Ovary (tissue), 9 donors: ENCODE results near the gene KIF9. TPM values are rescaled to one million over a fixed set of nuclear protein-coding genes. Genes with fewer than 3 reads are reported as not detected.

Experiments
- DNase-seq, 5 donors: peaks; one replicate each; pipeline ENCODE4 v3.0.0-alpha.2; 2019 to 2020
- H3K27ac ChIP-seq, 2 donors: fragments of 200-600 bp; one replicate each; pipeline versions ENCODE4 v1.5.1 to v1.8.0; 2019 to 2022
- H3K27me3 ChIP-seq: fragments of 200-600 bp; one replicate; pipeline ENCODE4 v1.8.0; 2022
- H3K36me3 ChIP-seq: fragments of 200-600 bp; sonication (generic); one replicate; pipeline ENCODE4 v1.5.1; 2019
- H3K4me1 ChIP-seq: one replicate; pipeline ENCODE4 v1.8.1; 2013; ENCODE audit warnings: mild to moderate bottlenecking, moderate library complexity; ENCODE audit not compliant: insufficient read depth
- H3K4me3 ChIP-seq: fragments of 200-600 bp; sonication (generic); one replicate; pipeline ENCODE4 v1.5.1; 2017
- H3K9me3 ChIP-seq, 2 donors: fragments of 200-600 bp in 1 of 2; sonication (generic) in 1 of 2; one replicate each; pipeline versions ENCODE4 v1.5.1 to v1.8.1; 2013 to 2019; ENCODE audit warnings: mild to moderate bottlenecking in 1 of 2, moderate library complexity in 1 of 2
- CTCF ChIP-seq, 3 donors: fragments of 450-650 bp in 2 of 3; fragments of 200-600 bp in 1 of 3; IDR thresholded peaks; one replicate each; pipeline versions ENCODE4 v1.5.1 to v1.8.0; 2016 to 2022; ENCODE audit warnings: antibody characterized with exemption in 3 of 3, mild to moderate bottlenecking in 1 of 3
- EP300 ChIP-seq: sonication (generic); formaldehyde crosslinking; IDR thresholded peaks from one replicate; pipeline ENCODE4 v1.6.1; 2017; ENCODE audit warnings: antibody characterized with exemption
- POLR2A ChIP-seq: fragments of 450-650 bp; IDR thresholded peaks from one replicate; pipeline ENCODE4 v1.6.1; 2017; ENCODE audit warnings: antibody characterized with exemption, mild to moderate bottlenecking, moderate library complexity
- WGBS, 3 donors: extraction: QIAGEN DNeasy Blood & Tissue Kit in 1 of 3; methylation state at CpG; one replicate each; pipeline versions ENCODE4 v1.1.5 to v1.1.7; 2013 to 2017; 5-methylcytosine and 5-hydroxymethylcytosine counted together
- intact Hi-C, 4 donors: fragments of 100-400 bp; cut with DNase I; formaldehyde crosslinking; loops; one replicate each; pipeline versions ENCODE4 v1.11.0 to v1.15.1; 2022 to 2023
- polyA plus RNA-seq, 2 donors: library from polyadenylated mRNA; stranded (reverse); fragments of 200-250 nt in 1 of 2; fragments of 350-450 nt in 1 of 2; fragmentation: Illumina TruSeq in 1 of 2; extraction: RNeasy Lipid Tissue Mini Kit (QIAGEN cat#74804) in 1 of 2; gene quantifications; one replicate each; pipeline ENCODE4 v1.2.3, GENCODE V29; 2013 to 2014
- total RNA-seq, 7 donors: library from RNA; depleted of rRNA in 2 of 7; stranded (reverse); fragments of >200 nt in 2 of 7; fragmentation: NEBNext Ultra II Directional in 3 of 7; extraction: Animal tissue kit (Norgen Biotek cat#: 25700) in 3 of 7; gene quantifications; one replicate each; pipeline versions ENCODE4 v1.1.0 to v1.2.4, GENCODE V29; 2016 to 2023
- donor health status: DM: no; HTN: no; CAD: no; lungs with moderate emphysema.
- donor health status: DM: no; HTN: no; CAD: no.
- donor health status: Bipolar disorder and iron deficiency.
- donor health status: DM: yes; HTN: yes; CAD: no.
- donor health status: DM: no; HTN: no; CAD: no.
- donor health status: DM: yes; HTN: yes; CAD: no.

KIF9 gene
- total and polyA plus RNA-seq, 9 donors = 2.5 to 29.4 (median 4.8) TPM

- Histone ChIP-seq H3K4me1 (no peaks in the 10 kb centered on the region), H3K27ac (no peak overlapping the region), H3K4me3 (no peak overlapping the region), H3K36me3 (no peaks in the 10 kb centered on the region), H3K27me3 (no peaks in the 10 kb centered on the region), H3K9me3 (no peaks in the 10 kb centered on the region)
- intact Hi-C loops = no loop called here
- WGBS, 3 donors = 46 to 54% (median 53%) methylated on average over 1 of the region's 1 CpG
- no peak for DNase-seq
- TF ChIP-seq EP300 (no peak), POLR2A (no peak), CTCF (IDR thresholded peaks at IDR 0.05) (no peak)
Observed at GRCh38 chr3:47228088-47228487, 54.5 kb downstream of the KIF9 start.

DNA sequence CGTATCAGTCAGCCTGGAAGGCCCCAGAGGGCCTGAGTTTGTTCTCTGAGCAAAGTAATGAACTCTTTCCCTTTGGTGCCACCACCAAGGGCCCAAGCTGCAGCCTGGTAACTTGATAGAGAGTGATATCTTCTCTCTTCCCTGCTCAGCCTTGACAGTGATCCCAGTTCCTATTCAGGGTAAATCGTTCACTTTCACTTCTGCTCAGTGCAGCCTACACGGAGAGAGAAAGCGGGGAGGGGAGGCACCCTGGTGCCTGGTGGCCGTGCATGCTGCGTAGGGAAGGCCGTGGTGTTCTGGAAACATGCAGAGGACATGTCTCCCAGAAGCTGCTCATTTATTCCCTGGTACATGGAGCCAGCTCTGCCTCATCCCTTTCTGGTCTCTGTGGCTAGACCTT lies 54.9 kb downstream of the KIF9 start:
- Histone ChIP-seq H3K36me3 (no peaks in the 10 kb centered on the region), H3K27me3 (no peaks in the 10 kb centered on the region), H3K9me3 (no peaks in the 10 kb centered on the region), H3K4me3 (no peak overlapping the region), H3K4me1 (no peaks in the 10 kb centered on the region), H3K27ac (no peak overlapping the region)
- 59 to 73% (median 62%) methylated on average over 7 of the region's 7 CpGs for WGBS, 3 donors
- TF ChIP-seq CTCF (IDR thresholded peaks at IDR 0.05) (no peak), POLR2A (no peak), EP300 (no peak)
- DNase-seq = no peak
- intact Hi-C loops = no loop called here

GRCh38 chr3:47225310-47225906 lies 57.2 kb downstream of the KIF9 start:
- H3K4me1 ChIP-seq = no peaks in the 10 kb centered on the region
- no peak overlapping the region for H3K4me3 ChIP-seq
- no peak for DNase-seq
- TF ChIP-seq EP300 (no peak), CTCF (IDR thresholded peaks at IDR 0.05) (no peak), POLR2A (no peak)
- no peak overlapping the region for H3K27ac ChIP-seq
- no peaks in the 10 kb centered on the region for H3K36me3 ChIP-seq
- no peaks in the 10 kb centered on the region for H3K27me3 ChIP-seq
- WGBS, 3 donors = 89 to 90% (median 90%) methylated on average over 5 of the region's 5 CpGs
- intact Hi-C loops = no loop called here
- H3K9me3 ChIP-seq = no peaks in the 10 kb centered on the region

GRCh38 chr3:47223755-47224154 lies 58.8 kb downstream of the KIF9 start:
- H3K4me3 ChIP-seq = no peak overlapping the region
- intact Hi-C loops = no loop called here
- H3K27ac ChIP-seq = no peak overlapping the region
- no peaks in the 10 kb centered on the region for H3K4me1 ChIP-seq
- no peaks in the 10 kb centered on the region for H3K36me3 ChIP-seq
- 73 to 89% (median 80%) methylated on average over 3 of the region's 3 CpGs for WGBS, 3 donors
- no peaks in the 10 kb centered on the region for H3K27me3 ChIP-seq
- DNase-seq = no peak
- TF ChIP-seq EP300 (no peak), CTCF (IDR thresholded peaks at IDR 0.05) (no peak), POLR2A (no peak)
- no peaks in the 10 kb centered on the region for H3K9me3 ChIP-seq
